ENCODE results near the gene HEYL. TPM values are rescaled to one million over a fixed set of nuclear protein-coding genes. Genes with fewer than 3 reads are reported as not detected.

HEYL gene
- total RNA-seq, 1 experiment from 2014 or later: not detected

GRCh38 chr1:39623053-39623452 is 16.4 kb downstream of the HEYL start:
- CTCF ChIA-PET: interaction anchor here (1.3 to 1.5 kb wide), 2 partner anchors 47 to 97 kb away, joined by 3 to 4 read pairs; no protein-coding TSS in a partner anchor
- no peak for TF ChIP-seq CTCF (IDR thresholded peaks at IDR 0.05; ENCODE audit: unreplicated experiment)
- Mint-ChIP-seq H3K36me3 (ENCODE audit: insufficient read depth, unreplicated experiment) (peaks cover 6% of the 10 kb centered on the region), H3K9me3 (ENCODE audit: unreplicated experiment) (no peaks in the 10 kb centered on the region), H3K4me3 (ENCODE audit: unreplicated experiment) (no peak overlapping the region), H3K4me1 (ENCODE audit: insufficient read depth, unreplicated experiment) (no peaks in the 10 kb centered on the region), H3K27me3 (ENCODE audit: insufficient read depth, unreplicated experiment) (peaks cover 15% of the 10 kb centered on the region), H3K27ac (ENCODE audit: low read depth, unreplicated experiment) (no peak overlapping the region)
- DNase-seq (ENCODE audit: unreplicated experiment): no peak
- no TSS peak for BruUV-seq (replicated peaks)
- intact Hi-C loops (cut with micrococcal nuclease): no loop called here
- POLR2A ChIA-PET: no interaction called here

- intact Hi-C loops (cut with micrococcal nuclease): no loop called here
- Mint-ChIP-seq H3K9me3 (ENCODE audit: unreplicated experiment) (no peaks in the 10 kb centered on the region), H3K4me1 (ENCODE audit: insufficient read depth, unreplicated experiment) (no peaks in the 10 kb centered on the region), H3K27me3 (ENCODE audit: insufficient read depth, unreplicated experiment) (peaks cover 15% of the 10 kb centered on the region), H3K27ac (ENCODE audit: low read depth, unreplicated experiment) (no peak overlapping the region), H3K4me3 (ENCODE audit: unreplicated experiment) (no peak overlapping the region), H3K36me3 (ENCODE audit: insufficient read depth, unreplicated experiment) (peaks cover 6% of the 10 kb centered on the region)
- no peak for TF ChIP-seq CTCF (IDR thresholded peaks at IDR 0.05; ENCODE audit: unreplicated experiment)
- ChIA-PET POLR2A (no interaction called here), CTCF (interaction anchor here (1.3 to 1.5 kb wide), 2 partner anchors 47 to 98 kb away, joined by 3 to 4 read pairs; no protein-coding TSS in a partner anchor)
- no peak for DNase-seq (ENCODE audit: unreplicated experiment)
- no TSS peak for BruUV-seq (replicated peaks)
Measured at GRCh38 chr1:39622427-39622826, 17.0 kb downstream of the HEYL start.

GRCh38 chr1:39620659-39621165 is 18.7 kb downstream of the HEYL start:
- ChIA-PET POLR2A (no interaction called here), CTCF (interaction anchor here (0.6 to 1.3 kb wide), 4 partner anchors 15 to 55 kb away, joined by 3 to 9 read pairs (median 3); no protein-coding TSS in a partner anchor)
- BruUV-seq (replicated peaks): no TSS peak
- no peak for TF ChIP-seq CTCF (IDR thresholded peaks at IDR 0.05; ENCODE audit: unreplicated experiment)
- H3K36me3 Mint-ChIP-seq (ENCODE audit: insufficient read depth, unreplicated experiment): no peaks in the 10 kb centered on the region
- H3K4me1 Mint-ChIP-seq (ENCODE audit: insufficient read depth, unreplicated experiment): no peaks in the 10 kb centered on the region
- H3K9me3 Mint-ChIP-seq (ENCODE audit: unreplicated experiment): no peaks in the 10 kb centered on the region
- DNase-seq (ENCODE audit: unreplicated experiment): no peak
- H3K27ac Mint-ChIP-seq (ENCODE audit: low read depth, unreplicated experiment): no peak overlapping the region
- H3K27me3 Mint-ChIP-seq (ENCODE audit: insufficient read depth, unreplicated experiment): peaks cover under 1% of the 10 kb centered on the region
- H3K4me3 Mint-ChIP-seq (ENCODE audit: unreplicated experiment): no peak overlapping the region
- intact Hi-C loops (cut with micrococcal nuclease): no loop called here

GRCh38 chr1:39617488-39618049 is 21.9 kb downstream of the HEYL start:
- no peak overlapping the region for H3K27ac Mint-ChIP-seq (ENCODE audit: low read depth, unreplicated experiment)
- H3K4me3 Mint-ChIP-seq (ENCODE audit: unreplicated experiment): no peak overlapping the region
- H3K9me3 Mint-ChIP-seq (ENCODE audit: unreplicated experiment): no peaks in the 10 kb centered on the region
- ChIA-PET CTCF (interaction anchor here (0.6 to 1.2 kb wide), 2 partner anchors 11 to 88 kb away, joined by 3 to 4 read pairs; no protein-coding TSS in a partner anchor), POLR2A (interaction anchor here (0.7 kb wide), 1 partner anchor 9 kb away, joined by 3 read pairs; no protein-coding TSS in a partner anchor)
- intact Hi-C loops (cut with micrococcal nuclease): no loop called here
- no peak for TF ChIP-seq CTCF (IDR thresholded peaks at IDR 0.05; ENCODE audit: unreplicated experiment)
- H3K36me3 Mint-ChIP-seq (ENCODE audit: insufficient read depth, unreplicated experiment): no peaks in the 10 kb centered on the region
- no peaks in the 10 kb centered on the region for H3K27me3 Mint-ChIP-seq (ENCODE audit: insufficient read depth, unreplicated experiment)
- H3K4me1 Mint-ChIP-seq (ENCODE audit: insufficient read depth, unreplicated experiment): no peaks in the 10 kb centered on the region
- no TSS peak for BruUV-seq (replicated peaks)
- no peak for DNase-seq (ENCODE audit: unreplicated experiment)

Data from MCF 10A (cell line).